ENCODE results near the gene USP53. TPM values are rescaled to one million over a fixed set of nuclear protein-coding genes. Genes with fewer than 3 reads are reported as not detected.

Gene USP53
- total and polyA plus RNA-seq, 2 of the 13 experiments (the other 11 are each of a cell fraction or from before 2014, with no cell fraction given), result 5.3 to 8.1 TPM

GRCh38 chr4:119212964-119213606 is 572 bp downstream of the USP53 start (continued):
- TF ChIP-seq ATRX (CRISPR knock-in tag; IDR thresholded peaks at IDR 0.05; ENCODE audit: borderline replicate concordance) (no peak), SMARCC2 (IDR thresholded peaks at IDR 0.05) (no peak), EP300 (IDR thresholded peaks at IDR 0.05; ENCODE audit: low read depth in 2 of 2, low read length in 2 of 2) (no peak), EP300 (CRISPR knock-in tag; IDR thresholded peaks at IDR 0.05; ENCODE audit: borderline replicate concordance) (no peak), ZEB1 (IDR thresholded peaks at IDR 0.05; ENCODE audit: insufficient replicate concordance, low read depth) (peak; percentile 27), ZNF253 (CRISPR knock-in tag; IDR thresholded peaks at IDR 0.05; ENCODE audit: borderline replicate concordance) (no peak), ZNF484 (CRISPR knock-in tag; IDR thresholded peaks at IDR 0.05; ENCODE audit: borderline replicate concordance, low read depth) (no peak), BRF2 (CRISPR knock-in tag; IDR thresholded peaks at IDR 0.05) (no peak), TGIF2 (CRISPR knock-in tag; IDR thresholded peaks at IDR 0.05) (no peak), ZFP41 (CRISPR knock-in tag; IDR thresholded peaks at IDR 0.05; ENCODE audit: borderline replicate concordance) (no peak), KMT2B (CRISPR knock-in tag; IDR thresholded peaks at IDR 0.05) (peak; percentile 71), ZNF264 (CRISPR knock-in tag; IDR thresholded peaks at IDR 0.05) (0 out of 2 replicates have a peak, but pooled peaks have one; percentile 49), KLF15 (CRISPR knock-in tag; IDR thresholded peaks at IDR 0.05; ENCODE audit: borderline replicate concordance) (no peak; the same call in 1 of the 2 replicates), ZNF34 (CRISPR knock-in tag; IDR thresholded peaks at IDR 0.05; ENCODE audit: borderline replicate concordance) (no peak), ZNF207 (IDR thresholded peaks at IDR 0.05; ENCODE audit: borderline replicate concordance) (no peak), YEATS2 (CRISPR knock-in tag; IDR thresholded peaks at IDR 0.05; ENCODE audit: borderline replicate concordance) (no peak), ZMYM3 (CRISPR knock-in tag; IDR thresholded peaks at IDR 0.05) (peak; percentile 62; the same call in 1 of the 2 replicates), ZKSCAN8 (CRISPR knock-in tag; IDR thresholded peaks at IDR 0.05; ENCODE audit: borderline replicate concordance) (no peak)
- TF ChIP-seq, protein P1, sequence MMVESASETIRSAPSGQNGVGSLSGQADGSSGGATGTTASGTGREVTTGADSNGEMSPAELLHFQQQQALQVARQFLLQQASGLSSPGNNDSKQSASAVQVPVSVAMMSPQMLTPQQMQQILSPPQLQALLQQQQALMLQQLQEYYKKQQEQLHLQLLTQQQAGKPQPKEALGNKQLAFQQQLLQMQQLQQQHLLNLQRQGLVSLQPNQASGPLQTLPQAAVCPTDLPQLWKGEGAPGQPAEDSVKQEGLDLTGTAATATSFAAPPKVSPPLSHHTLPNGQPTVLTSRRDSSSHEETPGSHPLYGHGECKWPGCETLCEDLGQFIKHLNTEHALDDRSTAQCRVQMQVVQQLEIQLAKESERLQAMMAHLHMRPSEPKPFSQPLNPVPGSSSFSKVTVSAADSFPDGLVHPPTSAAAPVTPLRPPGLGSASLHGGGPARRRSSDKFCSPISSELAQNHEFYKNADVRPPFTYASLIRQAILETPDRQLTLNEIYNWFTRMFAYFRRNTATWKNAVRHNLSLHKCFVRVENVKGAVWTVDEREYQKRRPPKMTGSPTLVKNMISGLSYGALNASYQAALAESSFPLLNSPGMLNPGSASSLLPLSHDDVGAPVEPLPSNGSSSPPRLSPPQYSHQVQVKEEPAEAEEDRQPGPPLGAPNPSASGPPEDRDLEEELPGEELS (CRISPR knock-in tag; IDR thresholded peaks at IDR 0.05), result peak; percentile 20; the same call in 1 of the 2 replicates
- TF ChIP-seq, protein P2, sequence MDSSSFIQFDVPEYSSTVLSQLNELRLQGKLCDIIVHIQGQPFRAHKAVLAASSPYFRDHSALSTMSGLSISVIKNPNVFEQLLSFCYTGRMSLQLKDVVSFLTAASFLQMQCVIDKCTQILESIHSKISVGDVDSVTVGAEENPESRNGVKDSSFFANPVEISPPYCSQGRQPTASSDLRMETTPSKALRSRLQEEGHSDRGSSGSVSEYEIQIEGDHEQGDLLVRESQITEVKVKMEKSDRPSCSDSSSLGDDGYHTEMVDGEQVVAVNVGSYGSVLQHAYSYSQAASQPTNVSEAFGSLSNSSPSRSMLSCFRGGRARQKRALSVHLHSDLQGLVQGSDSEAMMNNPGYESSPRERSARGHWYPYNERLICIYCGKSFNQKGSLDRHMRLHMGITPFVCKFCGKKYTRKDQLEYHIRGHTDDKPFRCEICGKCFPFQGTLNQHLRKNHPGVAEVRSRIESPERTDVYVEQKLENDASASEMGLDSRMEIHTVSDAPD (CRISPR knock-in tag; IDR thresholded peaks at IDR 0.05), result 0 out of 2 replicates have a peak, but pooled peaks have one; percentile 5
- TF ChIP-seq, protein P3, sequence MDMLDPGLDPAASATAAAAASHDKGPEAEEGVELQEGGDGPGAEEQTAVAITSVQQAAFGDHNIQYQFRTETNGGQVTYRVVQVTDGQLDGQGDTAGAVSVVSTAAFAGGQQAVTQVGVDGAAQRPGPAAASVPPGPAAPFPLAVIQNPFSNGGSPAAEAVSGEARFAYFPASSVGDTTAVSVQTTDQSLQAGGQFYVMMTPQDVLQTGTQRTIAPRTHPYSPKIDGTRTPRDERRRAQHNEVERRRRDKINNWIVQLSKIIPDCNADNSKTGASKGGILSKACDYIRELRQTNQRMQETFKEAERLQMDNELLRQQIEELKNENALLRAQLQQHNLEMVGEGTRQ (IDR thresholded peaks at IDR 0.05; ENCODE audit: low read depth, low read length), result no peak
- TF ChIP-seq, protein P3 (CRISPR knock-in tag; IDR thresholded peaks at IDR 0.05; ENCODE audit: borderline replicate concordance), result no peak
